ENCODE results near the gene PHF5A. TPM values are rescaled to one million over a fixed set of nuclear protein-coding genes. Genes with fewer than 3 reads are reported as not detected.

The PHF5A gene, protein sequence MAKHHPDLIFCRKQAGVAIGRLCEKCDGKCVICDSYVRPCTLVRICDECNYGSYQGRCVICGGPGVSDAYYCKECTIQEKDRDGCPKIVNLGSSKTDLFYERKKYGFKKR
- total RNA-seq: 28.1 and 30.6 TPM in 2 replicates

DNA sequence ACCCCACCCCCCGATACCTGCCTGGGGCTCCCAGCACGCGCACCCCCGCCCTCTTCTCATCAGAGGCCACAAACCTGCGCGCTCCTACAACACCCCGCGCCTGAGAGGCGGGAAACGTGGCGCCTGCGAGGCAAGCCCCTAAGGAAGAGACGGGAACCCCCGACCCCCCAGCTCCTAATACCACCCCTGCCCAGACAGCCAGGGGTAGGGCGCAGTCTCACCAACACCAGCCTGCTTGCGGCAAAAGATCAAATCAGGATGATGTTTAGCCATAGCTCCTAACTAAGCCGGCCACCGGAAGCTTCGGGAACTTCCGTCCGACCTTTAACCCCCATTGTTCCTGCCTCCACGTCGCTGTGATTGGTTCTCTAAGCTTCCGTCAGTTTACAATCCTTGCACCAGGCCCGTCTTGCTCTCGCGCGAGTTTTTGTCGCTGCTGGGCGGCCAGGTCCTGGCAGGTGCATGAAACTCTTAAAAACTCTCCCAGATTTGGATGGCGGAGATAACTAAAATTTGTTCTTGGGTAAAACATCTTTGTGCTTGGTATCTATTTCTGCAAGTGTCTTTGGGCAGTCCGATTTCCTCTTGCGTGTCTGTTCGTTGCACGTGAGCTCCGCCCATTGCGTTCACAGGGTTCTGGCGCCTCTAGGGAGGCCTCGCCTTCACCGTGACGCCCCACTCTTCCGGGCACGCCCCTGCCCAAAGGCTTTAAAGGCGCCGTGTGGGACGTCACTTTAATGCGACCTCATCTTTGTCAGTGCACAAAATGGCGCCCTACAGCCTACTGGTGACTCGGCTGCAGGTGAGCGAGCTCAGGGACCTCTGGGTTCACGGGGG, at the start of gene PHF5A, which contains the start of gene ACO2:
Gene PHF5A, minus strand, starts transcription at position 312 of the 837 bp plus-strand sequence. Its CDS starts 39 bp downstream, at position 273.
Gene ACO2, plus strand, starts transcription at position 737 of the 837 bp plus-strand sequence. Its CDS starts 30 bp downstream, at position 767.

DNA sequence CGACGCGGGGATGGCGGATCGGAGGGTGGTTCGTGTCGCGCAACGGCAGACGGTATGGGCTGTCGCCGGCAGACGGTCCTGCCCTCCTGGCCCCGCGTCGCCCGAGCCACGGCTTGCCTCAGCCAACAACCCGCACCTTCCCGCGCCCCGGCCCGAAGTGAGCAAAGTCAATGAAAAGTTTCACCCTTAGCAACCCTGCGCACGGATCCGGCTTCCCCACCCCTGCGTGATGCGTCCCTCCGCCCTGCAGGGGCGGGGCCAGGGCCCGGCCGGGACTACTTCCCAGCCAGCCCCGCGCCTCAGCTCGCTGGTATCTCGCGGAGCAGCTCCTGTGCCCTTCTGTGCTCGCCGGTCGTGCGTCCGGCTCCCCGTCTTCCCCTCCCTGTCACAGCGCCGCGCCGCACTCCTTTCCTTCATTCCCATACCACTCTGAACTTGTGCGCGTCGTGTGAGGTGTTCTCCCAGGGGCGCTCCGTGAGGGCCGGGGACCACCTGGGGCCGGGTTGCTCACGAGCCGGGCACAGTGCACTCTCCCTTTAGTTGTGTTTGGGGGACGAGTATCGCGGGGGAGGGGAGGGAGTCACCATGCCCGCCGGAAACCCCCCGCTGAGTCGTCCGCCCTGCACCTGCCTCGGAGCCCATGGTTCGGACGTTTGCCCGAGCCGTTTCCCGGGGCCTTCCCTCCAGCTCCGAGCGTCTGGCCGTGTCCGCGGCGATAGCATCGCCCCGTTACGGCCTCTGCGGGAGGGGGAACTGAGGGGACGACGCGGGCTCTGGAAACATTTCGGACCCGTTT, 21.7 kb downstream of the PHF5A start, which contains the start of gene TOB2:
Gene TOB2, minus strand, starts transcription at position 163 of the 796 bp plus-strand sequence. CDS start 9,456 bp downstream, outside the sequence.

Other genes with a start within 250 kb of the PHF5A start
- gene CHADL, start 227.8 kb downstream of the PHF5A start, total RNA-seq: 0.12 and 0.83 TPM in 2 replicates
- 23.7 and 26.9 TPM in 2 replicates for gene RANGAP1, start 182.5 kb downstream of the PHF5A start, total RNA-seq
- gene ZC3H7B, start 167.2 kb downstream of the PHF5A start, total RNA-seq: 34.7 and 37.6 TPM in 2 replicates
- gene TEF, start 86.8 kb downstream of the PHF5A start, total RNA-seq: 9.9 and 10.3 TPM in 2 replicates
- 38.7 and 42.7 TPM in 2 replicates for gene TOB2, start 21.9 kb downstream of the PHF5A start, total RNA-seq
- 51.5 and 60.7 TPM in 2 replicates for gene ACO2, start 425 bp upstream of the PHF5A start, total RNA-seq
- 22.2 and 25.2 TPM in 2 replicates for gene POLR3H, start 75.8 kb upstream of the PHF5A start, total RNA-seq
- 3.6 and 4.9 TPM in 2 replicates for gene CSDC2, start 92.3 kb upstream of the PHF5A start, total RNA-seq
- gene PMM1, start 121.1 kb upstream of the PHF5A start, total RNA-seq: 76.2 and 78.2 TPM in 2 replicates
- gene DESI1, start 152.4 kb upstream of the PHF5A start, total RNA-seq: 19.2 and 50.6 TPM in 2 replicates
- 179 and 183 TPM in 2 replicates for gene XRCC6, start 152.6 kb upstream of the PHF5A start, total RNA-seq
- 110 and 118 TPM in 2 replicates for gene SNU13, start 220.2 kb upstream of the PHF5A start, total RNA-seq
- gene MEI1, start 230.8 kb upstream of the PHF5A start, total RNA-seq: not detected in 2 replicates

All from cardiac ventricle fibroblast (primary cell).